DMS53 treated with DMSO at 0.1 percent for 48 hours (cell line): ENCODE results near the gene ASNSD1.
"Not testable (repeated sequence)": the region's sequence is repeated elsewhere in the genome, so short reads cannot be mapped to it uniquely, and the experiment has no call there.

Experiments
- DNase-seq: peaks from one replicate; lab custom pipeline; 2025; ENCODE audit not compliant: unreplicated experiment; lab: John Stamatoyannopoulos, UW

The ASNSD1 gene

DNA sequence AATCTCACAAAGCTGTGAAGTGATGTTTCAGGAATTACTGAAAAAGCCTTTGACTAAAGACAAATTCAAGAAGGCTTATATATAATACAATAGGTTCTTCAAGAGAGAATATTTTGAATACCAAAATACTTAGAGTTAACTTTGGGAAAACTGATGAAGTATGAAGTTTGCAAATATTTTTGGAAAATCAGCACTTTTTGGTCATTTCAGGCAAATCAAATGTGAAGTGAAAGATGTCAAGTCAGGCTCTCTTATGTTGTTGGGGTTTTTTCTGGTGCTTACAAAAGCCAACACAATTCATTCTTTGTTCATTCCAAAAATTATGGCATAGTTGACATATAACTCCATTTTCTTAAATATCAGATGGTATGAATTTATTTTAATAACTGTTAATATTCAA, 14.7 kb upstream of the ASNSD1 start:
- no peak for DNase-seq

DNA sequence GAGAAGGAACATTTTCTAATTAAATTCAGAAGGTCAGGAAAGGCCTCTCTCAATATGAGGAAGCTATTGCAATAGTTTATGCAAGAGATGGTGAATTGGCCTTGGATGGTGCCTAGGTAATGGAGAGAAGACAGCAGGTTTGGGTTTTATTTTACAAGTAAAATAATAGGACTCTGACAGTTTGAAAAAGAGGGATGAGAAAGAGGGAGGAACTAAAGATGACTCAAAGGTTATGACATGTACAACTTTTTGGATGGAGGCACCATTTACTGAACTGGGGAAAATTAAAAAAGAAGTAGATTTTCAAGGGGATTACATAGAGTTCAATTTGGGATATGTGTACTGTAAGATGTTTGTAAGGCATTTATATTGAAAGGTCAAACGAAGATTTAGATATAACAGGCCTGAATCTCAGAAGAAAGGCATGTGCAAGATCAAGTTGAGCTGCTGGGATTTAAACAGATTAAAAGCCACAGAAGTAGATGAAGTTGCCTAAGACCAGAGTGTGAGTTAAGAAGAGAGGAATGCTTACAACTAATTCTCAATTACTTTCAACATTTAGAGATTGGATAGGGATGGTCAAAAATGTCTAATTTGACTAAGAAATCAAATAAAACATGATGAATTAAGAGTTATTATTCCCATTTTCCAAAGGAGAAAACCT, 12.3 kb upstream of the ASNSD1 start:
- DNase-seq: no peak

DNA sequence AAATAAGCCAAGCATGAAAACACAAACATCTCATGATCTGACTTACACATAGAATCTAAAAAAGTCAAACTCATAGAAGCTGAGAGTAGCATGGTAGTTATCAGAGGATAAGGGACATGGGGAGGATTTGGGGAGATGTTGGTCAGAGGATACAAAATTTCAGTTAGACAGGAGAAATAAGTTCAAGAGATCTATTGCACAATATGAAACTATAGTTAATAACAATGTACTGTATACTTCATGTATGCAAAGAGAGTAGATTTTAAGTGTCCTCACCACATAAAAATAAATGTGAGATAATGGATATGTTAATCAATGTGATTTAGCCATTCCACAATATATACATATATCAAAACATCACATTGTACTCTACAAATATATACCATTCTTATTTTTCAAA, 10.0 kb upstream of the ASNSD1 start:
- no peak for DNase-seq

DNA sequence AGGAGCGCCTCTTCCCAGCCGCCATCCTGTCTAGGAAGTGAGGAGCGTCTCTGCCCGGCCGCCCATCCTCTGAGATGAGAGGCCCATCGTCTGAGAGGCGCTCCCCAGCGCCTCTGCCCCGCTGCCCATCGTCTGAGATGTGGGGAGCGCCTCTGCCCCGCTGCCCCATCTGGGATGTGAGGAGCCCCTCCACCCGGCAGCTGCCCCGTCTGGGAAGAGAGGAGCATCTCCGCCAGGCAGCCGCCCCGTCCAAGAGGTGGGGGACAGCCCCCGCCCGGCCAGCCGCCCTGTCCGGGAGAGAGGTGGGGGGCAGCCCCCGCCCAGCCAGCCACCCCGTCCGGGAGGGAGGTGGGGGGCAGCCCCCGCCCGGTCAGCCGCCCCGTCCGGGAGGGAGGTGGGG, 7.8 kb upstream of the ASNSD1 start:
- not testable (repeated sequence) for DNase-seq

DNA sequence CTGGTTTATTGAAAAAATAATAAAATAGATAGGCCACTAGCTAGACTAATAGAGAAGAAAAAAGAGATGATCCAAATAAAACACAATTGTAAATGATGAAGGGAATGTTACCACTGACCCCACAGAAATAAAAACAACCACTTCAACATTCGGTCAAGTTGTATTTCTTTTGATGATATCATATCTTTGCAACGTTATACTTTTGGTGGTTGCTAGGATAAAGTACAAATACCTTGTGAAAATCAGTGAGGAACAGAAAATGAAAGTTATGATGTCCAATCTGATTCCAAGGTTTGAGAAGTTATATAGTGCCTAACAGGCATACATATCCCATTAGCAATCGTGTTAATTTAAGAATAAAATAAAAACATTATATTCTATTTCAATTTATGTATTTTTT, 6.6 kb upstream of the ASNSD1 start:
- DNase-seq: no peak

DNA sequence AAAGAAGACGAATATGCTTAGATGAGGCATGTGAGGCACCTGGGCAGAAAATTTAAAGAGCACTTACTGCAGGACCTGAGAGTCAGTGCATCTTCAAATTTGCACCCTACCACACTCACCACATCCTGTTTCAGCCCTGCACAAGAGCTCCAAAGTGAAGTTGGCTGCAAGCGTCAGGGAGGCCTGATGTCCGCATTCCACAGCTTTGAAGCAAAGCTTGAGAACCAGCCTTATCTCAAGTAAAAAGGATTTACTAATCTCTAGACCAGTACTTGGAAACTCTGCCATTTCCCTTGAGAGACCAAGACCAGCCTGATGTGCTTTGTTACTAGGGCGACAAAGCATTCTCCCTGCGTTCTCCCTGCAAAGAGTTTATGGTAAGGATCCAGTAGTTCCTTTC, 3.4 kb upstream of the ASNSD1 start:
- no peak for DNase-seq

DNA sequence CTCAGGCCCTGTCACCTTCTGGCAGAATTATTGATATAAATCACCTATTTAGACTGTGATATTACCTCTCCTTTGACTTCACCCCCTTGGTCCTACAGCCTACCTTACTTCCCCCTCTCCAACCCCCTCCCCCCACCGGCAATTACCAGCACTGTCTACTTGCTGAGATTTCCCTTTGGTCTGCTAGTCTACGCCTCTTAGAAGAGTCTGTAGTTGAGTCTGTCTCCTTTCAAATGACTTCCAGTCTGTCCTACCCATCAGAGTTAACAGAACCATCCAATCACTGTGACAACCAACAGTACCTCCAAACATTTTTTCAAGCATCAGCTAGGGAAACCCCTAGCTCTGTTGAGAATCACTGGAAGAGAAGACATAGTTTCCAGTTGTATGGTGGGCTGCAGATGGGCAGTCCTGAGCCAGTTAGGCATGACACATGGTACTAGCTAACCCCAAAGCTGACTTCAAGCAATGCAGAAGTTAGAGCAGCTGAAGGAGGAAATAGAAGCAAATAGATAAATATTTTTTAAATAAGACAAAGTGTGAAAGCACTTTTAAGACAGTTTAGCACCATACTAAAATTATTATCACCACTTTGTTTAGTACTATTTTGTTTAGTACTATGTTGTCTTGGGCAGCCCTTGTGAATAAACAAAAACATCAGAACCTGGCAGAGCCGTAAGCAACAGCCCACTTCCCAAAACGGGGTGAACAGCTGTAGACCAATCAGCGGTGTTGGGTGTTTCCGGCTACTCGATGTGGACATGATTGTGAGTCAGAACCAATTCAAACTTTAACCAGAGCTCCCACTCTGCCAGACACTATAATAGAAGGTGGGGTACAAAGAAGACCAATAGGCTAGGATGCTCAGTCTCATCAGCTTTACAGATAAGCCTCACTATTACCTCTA, 2.7 kb upstream of the ASNSD1 start:
- DNase-seq: no peak

DNA sequence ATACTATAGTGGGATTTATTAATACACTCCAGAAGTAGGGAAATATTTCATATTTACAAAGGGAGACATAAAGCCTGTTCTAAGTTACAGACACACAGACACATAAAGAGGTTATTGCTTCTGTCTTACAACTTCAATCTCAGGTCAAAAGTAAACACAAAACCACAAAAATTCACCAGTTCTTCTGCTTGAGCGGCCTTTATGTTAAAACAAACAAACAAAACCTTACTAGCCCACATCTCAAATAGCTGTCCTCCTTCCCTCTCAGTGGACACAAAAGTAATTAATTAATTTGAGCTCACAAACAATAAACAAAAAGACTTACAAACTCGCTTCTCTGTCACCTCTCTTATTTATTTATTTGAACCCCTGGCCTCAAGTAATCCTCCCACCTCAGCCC, 1.5 kb upstream of the ASNSD1 start:
- no peak for DNase-seq

DNA sequence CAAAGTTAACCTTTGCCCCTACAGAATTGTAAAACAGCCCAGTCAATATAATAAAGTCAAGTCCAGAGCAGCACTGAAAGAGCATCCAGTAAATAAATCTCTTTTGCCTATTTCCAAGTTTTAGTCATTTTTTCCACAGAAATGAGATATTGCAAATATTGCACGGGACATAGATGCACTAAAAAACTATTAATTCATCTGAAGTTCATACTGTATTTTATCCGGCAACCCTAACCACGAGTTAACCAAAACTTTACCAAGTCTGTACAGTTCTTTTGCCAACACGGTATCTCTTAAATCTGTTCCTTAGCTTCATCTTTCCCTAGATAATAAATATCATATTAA, 484 bp upstream of the ASNSD1 start:
- no peak for DNase-seq

DNA sequence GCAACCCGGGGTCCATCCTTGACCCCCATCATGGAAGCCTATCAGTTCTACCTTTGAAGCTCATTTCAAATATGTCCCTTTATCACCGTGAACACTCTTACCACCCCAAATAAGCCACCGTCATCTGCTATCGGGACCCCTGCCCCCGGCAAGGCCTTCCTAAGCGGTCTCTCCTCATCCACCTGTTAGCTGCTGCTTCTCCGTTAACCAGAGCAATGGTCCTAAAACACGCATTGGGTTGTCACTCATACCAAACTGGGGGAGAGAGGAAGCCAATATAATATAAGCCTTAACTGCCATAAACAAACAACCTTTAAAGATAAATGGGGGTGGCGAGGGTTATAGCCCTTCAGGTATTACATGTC, 680 bp downstream of the ASNSD1 start:
- DNase-seq: no peak

DNA sequence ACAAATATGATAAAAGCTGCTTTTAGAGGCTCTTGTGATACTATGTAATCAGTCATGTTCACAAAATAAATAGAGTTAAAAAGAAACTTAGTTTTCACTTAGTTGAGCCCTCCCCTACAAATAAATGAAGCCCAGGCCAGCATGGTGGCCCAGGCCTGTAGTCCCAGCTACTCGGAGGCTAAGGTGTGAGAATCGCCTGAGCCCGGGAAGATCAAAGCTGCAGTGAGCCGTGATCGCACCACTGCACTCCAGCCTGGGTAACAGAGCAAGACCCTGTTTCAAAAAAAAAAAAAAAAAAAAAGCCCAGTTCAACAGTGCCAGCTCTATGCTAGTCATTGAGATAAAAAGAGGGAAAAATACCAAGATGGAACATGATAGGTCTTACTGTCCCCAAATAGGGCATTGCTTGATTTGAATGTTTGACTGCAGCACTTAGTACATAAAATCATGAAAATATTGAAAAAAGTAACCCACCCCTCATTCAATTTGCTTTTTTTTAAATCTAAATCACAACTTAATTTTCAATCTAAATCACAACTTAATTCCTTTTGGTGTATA, 1.5 kb downstream of the ASNSD1 start:
- no peak for DNase-seq

DNA sequence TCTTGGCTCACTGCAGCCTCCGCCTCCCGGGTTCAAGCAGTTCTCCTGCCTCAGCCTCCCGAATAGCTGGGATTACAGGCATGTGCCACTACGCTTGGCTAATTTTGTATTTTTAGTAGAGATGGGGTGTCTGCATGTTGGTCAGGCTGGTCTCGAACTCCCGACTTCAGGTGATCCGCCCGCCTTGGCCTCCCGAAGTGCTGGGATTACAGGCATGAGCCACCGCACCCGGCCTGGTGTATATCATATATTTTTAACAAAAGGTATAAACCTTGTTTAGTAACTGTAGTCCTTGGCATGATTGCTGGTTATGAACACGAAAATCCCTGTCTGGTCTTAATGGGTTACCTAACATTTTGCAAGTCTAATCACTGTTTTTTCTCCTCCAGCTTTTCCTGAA, 2.1 kb downstream of the ASNSD1 start:
- DNase-seq: not testable (repeated sequence)

DNA sequence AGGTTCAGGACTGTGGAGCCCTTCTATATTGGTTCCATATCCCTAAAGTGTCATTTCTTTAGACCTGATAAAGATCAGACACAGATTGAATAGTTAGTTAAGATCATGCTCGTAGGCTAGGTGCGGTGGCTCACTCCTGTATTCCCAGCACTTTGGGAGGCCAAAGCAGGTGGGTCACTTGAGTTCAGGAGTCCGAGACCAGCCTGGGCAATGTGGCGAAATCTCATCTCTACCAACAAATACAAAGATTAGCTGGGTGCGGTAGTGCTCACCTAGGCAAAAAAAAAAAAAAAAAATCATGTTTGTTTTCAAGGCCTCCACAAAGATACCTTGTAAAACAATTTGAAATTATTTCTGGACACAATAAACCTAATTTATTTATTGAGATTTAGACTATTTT, 8.7 kb downstream of the ASNSD1 start:
- DNase-seq: no peak

DNA sequence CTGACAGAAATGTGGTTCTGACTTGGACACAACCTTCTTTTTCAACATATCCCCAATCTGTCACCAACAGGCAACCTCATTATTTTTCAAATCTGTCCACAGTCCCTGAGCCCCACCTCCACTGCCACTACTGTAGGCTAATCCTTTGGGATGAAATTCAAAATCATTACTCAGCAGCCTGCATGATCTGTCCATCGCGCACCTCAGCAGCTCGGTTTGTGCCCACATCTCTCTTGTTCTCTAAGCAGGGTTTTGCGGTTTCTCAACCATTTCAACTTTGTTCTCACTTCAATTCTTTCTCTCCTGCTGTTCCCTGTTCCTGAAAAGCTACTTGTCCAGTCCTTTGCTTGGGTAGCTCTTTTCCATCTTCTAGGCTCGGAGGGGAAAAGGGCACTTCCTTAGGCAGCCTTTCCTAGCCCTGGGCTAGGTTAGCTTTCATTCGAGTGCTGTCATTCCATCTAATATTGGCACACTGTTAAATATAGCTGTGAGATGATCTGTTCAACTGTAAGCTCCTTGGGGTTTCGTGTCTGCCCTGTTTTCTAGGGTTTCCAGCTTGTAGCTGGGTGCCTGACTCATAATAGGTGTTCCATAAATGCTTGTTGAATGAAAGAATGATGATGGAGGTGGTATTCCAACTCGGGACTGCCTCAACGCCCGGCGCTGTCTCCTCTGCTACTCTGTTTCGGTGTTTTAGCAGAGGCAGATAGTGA, 12.6 kb downstream of the ASNSD1 start:
- no peak for DNase-seq

DNA sequence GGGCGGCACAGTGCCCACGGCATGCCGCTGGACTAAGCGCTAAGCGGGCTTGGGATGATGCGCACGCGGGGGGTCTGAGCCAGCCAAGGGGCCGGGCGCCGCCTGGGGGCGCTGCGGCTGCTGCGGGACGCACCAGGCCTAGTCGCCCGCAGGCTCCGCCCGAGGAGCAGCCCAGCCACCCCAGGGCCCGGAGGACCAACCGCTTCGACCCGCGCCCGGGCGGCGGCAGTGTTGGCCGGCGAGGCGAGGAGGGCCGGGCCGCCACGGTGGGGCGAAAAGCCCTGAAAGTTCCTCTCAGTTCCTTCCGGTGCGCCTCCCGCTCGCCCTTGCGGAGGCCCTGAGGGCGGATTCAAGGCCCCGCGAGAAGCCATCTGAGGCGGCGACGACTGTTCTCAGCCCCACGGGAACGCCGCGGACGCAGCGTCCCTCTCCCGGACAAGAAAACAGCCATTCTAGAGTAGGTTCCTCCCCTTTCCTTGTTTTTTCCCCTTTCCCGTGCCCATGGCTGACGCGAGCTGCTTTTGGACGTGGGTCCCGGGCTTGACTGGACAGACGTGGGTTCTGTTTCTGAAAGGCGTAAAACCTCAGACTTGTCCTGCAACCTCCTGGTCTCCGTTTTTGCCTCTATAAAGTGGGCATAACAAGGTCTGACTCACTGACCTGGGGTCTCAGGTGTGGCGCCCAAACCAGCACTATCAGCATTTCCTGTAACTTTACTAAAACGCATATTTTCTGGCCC, 13.3 kb downstream of the ASNSD1 start, which contains the start of gene ANKAR:
Gene ANKAR, plus strand, starts transcription at position 297 of the 739 bp plus-strand sequence. CDS start 1,821 bp downstream, outside the sequence.
- DNase-seq: peak; percentile 74

DNA sequence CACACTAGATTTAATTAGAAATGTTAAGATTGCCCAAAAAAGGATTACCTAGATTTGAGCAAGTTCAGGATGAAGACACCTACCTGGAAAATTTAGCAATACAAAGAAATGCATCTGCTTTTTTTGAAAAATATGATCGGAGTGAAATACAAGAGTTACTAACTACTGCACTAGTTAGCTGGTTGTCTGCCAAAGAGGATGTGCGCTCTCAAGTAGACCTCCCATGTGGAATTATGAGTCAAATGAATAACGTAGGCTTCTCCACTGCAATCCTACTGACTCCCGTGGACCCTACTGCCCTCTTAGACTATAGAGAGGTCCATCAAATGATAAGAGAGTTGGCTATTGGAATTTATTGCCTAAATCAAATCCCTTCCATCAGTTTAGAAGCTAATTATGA, 15.2 kb downstream of the ASNSD1 start:
- no peak for DNase-seq

DNA sequence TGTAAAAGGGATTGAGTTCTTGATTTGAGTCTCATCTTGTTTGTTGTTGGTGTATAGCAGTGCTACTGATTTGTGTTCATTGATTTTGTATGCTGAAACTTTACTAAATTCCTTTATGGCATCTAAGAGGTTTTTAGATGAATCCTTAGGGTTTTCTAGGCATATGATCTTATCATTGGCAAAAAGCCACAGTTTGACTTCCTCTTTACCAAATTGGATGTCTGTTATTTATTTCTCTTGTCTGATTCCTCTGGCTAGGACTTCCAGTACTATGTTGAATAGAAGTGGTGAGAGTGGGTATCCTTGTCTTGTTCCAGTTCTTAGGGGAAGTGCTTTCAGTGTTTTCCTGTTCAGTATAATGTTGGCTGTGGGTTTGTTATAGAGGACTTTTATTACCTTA, 18.0 kb downstream of the ASNSD1 start:
- DNase-seq: no peak

DNA sequence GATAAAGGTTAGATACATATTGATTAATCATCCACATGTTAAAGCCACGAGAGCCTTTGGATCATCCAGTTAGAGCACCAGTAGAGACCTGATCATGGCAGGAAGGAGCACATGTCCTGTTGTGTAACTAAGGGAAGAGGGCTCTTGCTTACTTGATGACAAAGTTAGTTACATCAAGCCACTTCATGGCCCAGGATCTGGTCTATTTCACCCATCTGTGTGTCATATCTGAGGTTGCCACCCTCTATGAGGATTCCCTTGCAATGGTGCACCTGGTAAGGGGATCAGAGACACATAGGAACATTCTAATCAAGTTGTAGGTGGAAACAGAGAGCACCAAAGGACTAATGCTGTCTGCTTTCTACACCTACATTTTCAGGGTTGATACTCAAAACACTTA, 19.9 kb downstream of the ASNSD1 start:
- no peak for DNase-seq

DNA sequence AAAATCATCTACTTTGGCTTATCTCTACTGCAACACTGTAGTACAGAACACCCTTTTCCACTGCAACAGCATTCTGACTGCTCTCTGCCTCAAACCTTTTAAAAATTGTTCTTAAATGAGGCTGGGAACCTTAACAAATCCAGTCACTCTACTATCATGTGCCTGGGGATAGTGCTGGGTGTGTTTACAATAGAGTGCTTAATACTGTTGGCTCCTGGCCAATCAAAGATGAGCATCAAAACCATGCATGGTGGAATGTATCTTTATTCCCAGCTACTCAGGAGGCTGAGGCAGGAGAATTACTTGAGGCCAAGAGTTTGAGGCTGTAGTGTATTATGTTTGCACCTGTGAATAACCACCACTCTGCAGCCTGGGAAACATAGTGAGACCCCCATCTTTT, 20.6 kb downstream of the ASNSD1 start:
- DNase-seq: no peak

DNA sequence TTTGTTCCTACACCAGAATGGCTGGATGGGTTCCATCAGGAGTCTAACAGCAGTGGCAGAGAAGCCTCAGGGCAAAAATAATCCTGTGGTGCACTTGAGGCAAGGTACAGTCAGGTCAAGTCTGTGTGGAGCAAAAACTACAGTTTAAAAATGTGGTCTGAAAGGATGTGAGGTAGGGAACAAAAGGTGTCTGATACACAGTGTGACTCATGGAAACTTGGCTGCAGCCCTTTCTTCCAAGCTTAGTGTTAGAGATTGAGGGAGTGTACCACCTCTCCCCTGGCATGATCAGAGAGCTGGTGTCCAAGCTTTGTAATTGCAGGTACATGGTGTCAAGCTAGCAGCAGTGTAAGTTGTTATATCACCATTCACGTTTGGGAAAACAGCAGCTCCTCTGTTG, 22.1 kb downstream of the ASNSD1 start:
- DNase-seq: no peak

DNA sequence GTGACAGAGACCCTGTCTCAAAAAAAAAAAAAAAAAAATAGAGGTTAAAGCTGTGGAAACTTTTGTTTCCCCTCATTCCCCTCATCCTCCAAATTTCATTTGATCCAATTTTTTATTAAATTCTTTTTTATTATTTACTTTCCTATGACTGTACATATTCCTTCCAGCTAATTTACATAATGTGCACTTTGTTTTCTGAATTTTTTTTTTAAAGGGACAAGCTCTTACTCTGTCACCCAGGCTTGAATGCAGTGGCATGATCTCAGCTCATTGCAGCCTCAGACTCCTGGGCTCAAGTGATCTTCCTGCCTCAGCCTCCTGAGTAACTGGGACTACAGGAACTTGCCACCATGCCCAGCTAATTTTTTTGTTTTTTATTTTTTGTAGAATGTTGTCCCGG, 23.6 kb downstream of the ASNSD1 start:
- no peak for DNase-seq
